ENCODE measurements around the gene ZBTB7C. TPM values are rescaled to one million over a fixed set of nuclear protein-coding genes. Genes with fewer than 3 reads are reported as not detected.

ZBTB7C gene
- total and polyA plus RNA-seq, 2 of the 4 experiments (the other 2 are of a cell fraction), result not detected

- WGBS, 2 experiments (ENCODE audit: extremely low coverage in 2 of 2, insufficient read length in 1 of 2), result 44% methylated on average over 3 of the region's 4 CpGs; no CpG with 5 or more reads in 1 of the 2 experiments
- in situ Hi-C loops (cut with MboI; ENCODE audit: low sequenced_read_pairs), result no loop called here
Observed at GRCh38 chr18:48176909-48177308, 232.3 kb downstream of the ZBTB7C start.

More at GRCh38 chr18:48176909-48177308, 232.3 kb downstream of the ZBTB7C start:
- Histone ChIP-seq H3K18ac (ENCODE audit: low read depth, low read length) (no peak overlapping the region), H4K20me1 (ENCODE audit: insufficient read depth, low read length) (no peaks in the 10 kb centered on the region), H2BK5ac (ENCODE audit: low read depth, low read length, poor library complexity, severe bottlenecking) (no peak overlapping the region), H2BK15ac (ENCODE audit: low read depth, low read length) (no peak overlapping the region), H3K36me3 (ENCODE audit: control insufficient read depth, insufficient read depth, low read length) (no peaks in the 10 kb centered on the region), H3K9ac (ENCODE audit: low read depth, low read length) (no peak overlapping the region), H4K5ac (ENCODE audit: low read depth, low read length) (no peak overlapping the region), H3K27ac (ENCODE audit: insufficient read depth, low read length) (no peak overlapping the region), H3K4me3 (ENCODE audit: insufficient read depth, low read depth, low read length) (no peak overlapping the region), H3K9me1 (ENCODE audit: insufficient read depth, low read length) (no peaks in the 10 kb centered on the region), H3K56ac (ENCODE audit: extremely low read depth, insufficient read depth, low read length) (no peak overlapping the region), H2AFZ (replicated peaks; ENCODE audit: low read length, poor library complexity) (no peak overlapping the region), H2BK120ac (ENCODE audit: low read depth, low read length) (no peak overlapping the region), H3K27me3 (ENCODE audit: control insufficient read depth, insufficient read depth, low read length) (peaks cover 4% of the 10 kb centered on the region; the same call in 1 of the 2 replicates), H3K4me1 (ENCODE audit: control insufficient read depth, insufficient read depth, low read length) (no peaks in the 10 kb centered on the region), H3K4ac (ENCODE audit: low read depth, low read length) (no peak overlapping the region), H2AK9ac (replicated peaks; ENCODE audit: low read depth, low read length, poor library complexity) (no peak overlapping the region), H3K4me2 (ENCODE audit: low read depth, low read length) (no peak overlapping the region), H3K9me3 (ENCODE audit: control insufficient read depth, insufficient read depth, low read length) (no peaks in the 10 kb centered on the region), H3K14ac (replicated peaks; ENCODE audit: low read depth, low read length) (no peak overlapping the region), H2BK20ac (ENCODE audit: low read depth, low read length) (no peak overlapping the region), H4K8ac (ENCODE audit: low read depth in 2 of 2, low read length in 2 of 2) (no peak overlapping the region), H4K91ac (ENCODE audit: insufficient read depth, low read depth, low read length) (no peak overlapping the region), H2AK5ac (ENCODE audit: low read depth, low read length) (no peak overlapping the region), H3K23ac (ENCODE audit: low read depth, low read length) (no peak overlapping the region), H3K79me1 (ENCODE audit: low read depth in 1 of 2, low read length in 2 of 2) (no peaks in the 10 kb centered on the region)
- CTCF ChIA-PET, result no interaction called here
- no peak for ATAC-seq (ENCODE audit: low read depth)
- POLR2A ChIA-PET (ENCODE audit: unreplicated experiment), result no interaction called here
- intact Hi-C loops (cut with micrococcal nuclease) (no loop called here), dilution Hi-C loops (cut with HindIII; ENCODE audit: low sequenced_read_pairs, unreplicated experiment) (no loop called here)
- no peak for DNase-seq
- no TSS peak for BruUV-seq (replicated peaks)
- TF ChIP-seq MAFK (IDR thresholded peaks at IDR 0.05; ENCODE audit: low read depth, low read length), result no peak
- TF ChIP-seq FOS (IDR thresholded peaks at IDR 0.05; ENCODE audit: low read depth, low read length), result no peak
- TF ChIP-seq SMC3 (IDR thresholded peaks at IDR 0.05; ENCODE audit: low read depth, low read length), result no peak
- no peak for TF ChIP-seq BHLHE40 (IDR thresholded peaks at IDR 0.05; ENCODE audit: low read depth, low read length)
- TF ChIP-seq RAD21 (IDR thresholded peaks at IDR 0.05; ENCODE audit: low read length), result no peak
- TF ChIP-seq USF2 (IDR thresholded peaks at IDR 0.05; ENCODE audit: low read depth, low read length), result no peak
- TF ChIP-seq CHD1 (IDR thresholded peaks at IDR 0.05; ENCODE audit: low read depth, low read length), result no peak
- TF ChIP-seq RCOR1 (IDR thresholded peaks at IDR 0.05; ENCODE audit: insufficient replicate concordance, low read length), result no peak
- TF ChIP-seq CTCF (conservative IDR thresholded peaks at IDR 0.05; ENCODE audit: low read depth, low read length), result no peak
- no peak for TF ChIP-seq MAZ (IDR thresholded peaks at IDR 0.05; ENCODE audit: borderline replicate concordance, low read depth, low read length)
- no peak for TF ChIP-seq POLR2A (IDR thresholded peaks at IDR 0.05; ENCODE audit: low read depth, low read length)
- no peak for TF ChIP-seq RFX5 (IDR thresholded peaks at IDR 0.05; ENCODE audit: low read depth, low read length)
- no peak for TF ChIP-seq NFE2L2 (IDR thresholded peaks at IDR 0.05; ENCODE audit: low read depth, low read length)
- TF ChIP-seq CEBPB (IDR thresholded peaks at IDR 0.05; ENCODE audit: low read depth, low read length), result no peak
- no peak for TF ChIP-seq MXI1 (IDR thresholded peaks at IDR 0.05; ENCODE audit: borderline replicate concordance, low read depth, low read length)
- no peak for TF ChIP-seq ELK1 (IDR thresholded peaks at IDR 0.05; ENCODE audit: borderline replicate concordance, low read depth, low read length)
